Measurements from ENCODE around the gene MARCHF10.

Gene MARCHF10

GRCh38 chr17:62737513-62737912, 70.6 kb downstream of the MARCHF10 start:
- no peak for DNase-seq (ENCODE audit: low read depth)
- no peak for TF ChIP-seq CTCF (conservative IDR thresholded peaks at IDR 0.05; ENCODE audit: control insufficient read depth, insufficient read depth, low read depth, low read length)
- H3K4me3 ChIP-seq (ENCODE audit: control insufficient read depth, low read depth, low read length): no peak overlapping the region

DNA sequence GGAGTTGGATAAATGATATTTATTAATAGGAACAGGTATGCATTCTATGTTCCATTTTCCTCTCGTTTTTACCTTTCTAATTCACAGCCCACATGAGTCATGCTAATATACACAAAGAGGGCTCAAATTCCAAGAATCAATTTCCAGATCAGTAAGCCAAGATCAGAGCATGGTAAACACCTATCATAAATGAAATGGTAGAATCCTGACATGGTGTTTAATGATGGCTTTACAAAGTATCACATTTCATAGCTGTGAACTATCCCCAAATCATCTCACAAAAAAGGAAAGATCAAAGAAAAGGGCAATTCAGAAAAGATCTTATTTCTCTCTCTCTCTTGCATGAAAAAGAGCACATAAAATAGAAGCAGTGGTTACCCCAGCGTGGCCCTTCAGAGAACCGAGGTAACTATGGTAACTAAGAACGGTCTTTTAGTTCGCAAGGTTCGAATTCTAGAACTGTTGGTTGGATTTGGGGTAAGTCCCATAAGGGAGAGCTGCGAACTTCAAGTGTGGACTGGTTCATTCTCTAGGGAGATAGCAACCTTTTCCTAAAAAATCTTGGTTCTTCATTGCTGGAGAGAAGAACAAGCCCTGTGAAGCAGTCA, 73.0 kb downstream of the MARCHF10 start:
- TF ChIP-seq CTCF (conservative IDR thresholded peaks at IDR 0.05; ENCODE audit: control insufficient read depth, insufficient read depth, low read depth, low read length): no peak
- H3K4me3 ChIP-seq (ENCODE audit: control insufficient read depth, low read depth, low read length): no peak overlapping the region
- no peak for DNase-seq (ENCODE audit: low read depth)

DNA sequence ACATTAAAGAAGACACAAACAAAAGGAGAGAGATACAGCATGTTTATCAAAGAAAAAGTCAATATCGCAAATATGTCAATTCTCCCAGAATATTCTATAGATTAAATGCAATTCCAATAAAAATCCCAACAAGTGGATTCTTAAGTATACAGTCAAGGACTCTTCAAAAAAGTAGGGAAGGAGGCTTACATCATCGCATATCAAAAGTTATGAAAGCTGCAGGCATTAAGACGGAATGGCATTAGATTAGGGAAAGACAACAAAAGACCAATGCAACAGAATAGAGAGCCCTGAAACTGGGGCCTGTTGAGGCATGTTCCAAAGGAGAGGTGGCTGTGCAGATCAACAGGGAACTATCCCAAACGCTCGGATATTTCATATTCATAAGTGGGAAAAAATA, 76.0 kb downstream of the MARCHF10 start:
- no peak overlapping the region for H3K4me3 ChIP-seq (ENCODE audit: control insufficient read depth, low read depth, low read length)
- no peak for DNase-seq (ENCODE audit: low read depth)
- no peak for TF ChIP-seq CTCF (conservative IDR thresholded peaks at IDR 0.05; ENCODE audit: control insufficient read depth, insufficient read depth, low read depth, low read length)

- no peak for TF ChIP-seq CTCF (conservative IDR thresholded peaks at IDR 0.05; ENCODE audit: control insufficient read depth, insufficient read depth, low read depth, low read length)
- no peak overlapping the region for H3K4me3 ChIP-seq (ENCODE audit: control insufficient read depth, low read depth, low read length)
- no peak for DNase-seq (ENCODE audit: low read depth)
Measured at GRCh38 chr17:62727916-62728672, 80.0 kb downstream of the MARCHF10 start.

GRCh38 chr17:62725791-62726249, 82.3 kb downstream of the MARCHF10 start:
- H3K4me3 ChIP-seq (ENCODE audit: control insufficient read depth, low read depth, low read length): no peak overlapping the region
- DNase-seq (ENCODE audit: low read depth): no peak
- TF ChIP-seq CTCF (conservative IDR thresholded peaks at IDR 0.05; ENCODE audit: control insufficient read depth, insufficient read depth, low read depth, low read length): no peak

- DNase-seq (ENCODE audit: low read depth): no peak
Measured at GRCh38 chr17:62724398-62725146, 83.5 kb downstream of the MARCHF10 start.

More at GRCh38 chr17:62724398-62725146, 83.5 kb downstream of the MARCHF10 start:
- TF ChIP-seq CTCF (conservative IDR thresholded peaks at IDR 0.05; ENCODE audit: control insufficient read depth, insufficient read depth, low read depth, low read length): no peak
- no peak overlapping the region for H3K4me3 ChIP-seq (ENCODE audit: control insufficient read depth, low read depth, low read length)

All from fibroblast of mammary gland (primary cell).